IPS DF 4.7 (cell line): Measurements from ENCODE around the gene ADGRG3.
A peak's percentile ranks its signal among the peaks of the same experiment; 100 is the strongest.

Source experiments
- DNase-seq: peaks from one replicate; pipeline ENCODE4 v3.0.0-alpha.2; 2013; ENCODE audit warnings: low spot score; ENCODE audit errors: extremely low read depth

The ADGRG3 gene

GRCh38 chr16:57694725-57695679, 26.9 kb downstream of the ADGRG3 start, which contains the start of gene DRC7:
Gene DRC7 (plus strand): TSS chr16:57694806. CDS start chr16:57697950, 3,144 bp downstream.
- peak; percentile 36 for DNase-seq

- DNase-seq = no peak
These were observed 27.6 kb downstream of the ADGRG3 start for GRCh38 chr16:57695680-57696069.

GRCh38 chr16:57696240-57696639, 28.1 kb downstream of the ADGRG3 start:
- DNase-seq = no peak

GRCh38 chr16:57697896-57698537, 29.9 kb downstream of the ADGRG3 start:
- no peak for DNase-seq

GRCh38 chr16:57698812-57699405, 30.8 kb downstream of the ADGRG3 start:
- DNase-seq = no peak

- DNase-seq = no peak
These were observed 31.4 kb downstream of the ADGRG3 start for GRCh38 chr16:57699481-57699880.

- no peak for DNase-seq
These were observed 31.8 kb downstream of the ADGRG3 start for GRCh38 chr16:57699899-57700298.

GRCh38 chr16:57700781-57701551, 32.9 kb downstream of the ADGRG3 start:
- DNase-seq = no peak

GRCh38 chr16:57701759-57702371, 33.8 kb downstream of the ADGRG3 start:
- no peak for DNase-seq

GRCh38 chr16:57703416-57704010, 35.4 kb downstream of the ADGRG3 start:
- no peak for DNase-seq

- no peak for DNase-seq
These were observed 36.2 kb downstream of the ADGRG3 start for GRCh38 chr16:57704011-57704904.

GRCh38 chr16:57704905-57705852, 37.1 kb downstream of the ADGRG3 start:
- DNase-seq = no peak

GRCh38 chr16:57706717-57707116, 38.6 kb downstream of the ADGRG3 start:
- no peak for DNase-seq

- DNase-seq = no peak
These were observed 39.2 kb downstream of the ADGRG3 start for GRCh38 chr16:57707331-57707730.

GRCh38 chr16:57708168-57708567, 40.1 kb downstream of the ADGRG3 start:
- DNase-seq = no peak

GRCh38 chr16:57709663-57710062, 41.6 kb downstream of the ADGRG3 start:
- no peak for DNase-seq

- DNase-seq = no peak
These were observed 43.2 kb downstream of the ADGRG3 start for GRCh38 chr16:57711346-57711745.

GRCh38 chr16:57711993-57712392, 43.9 kb downstream of the ADGRG3 start:
- DNase-seq = no peak
